ENCODE data around the gene HSPA1A.

HSPA1A gene

DNA sequence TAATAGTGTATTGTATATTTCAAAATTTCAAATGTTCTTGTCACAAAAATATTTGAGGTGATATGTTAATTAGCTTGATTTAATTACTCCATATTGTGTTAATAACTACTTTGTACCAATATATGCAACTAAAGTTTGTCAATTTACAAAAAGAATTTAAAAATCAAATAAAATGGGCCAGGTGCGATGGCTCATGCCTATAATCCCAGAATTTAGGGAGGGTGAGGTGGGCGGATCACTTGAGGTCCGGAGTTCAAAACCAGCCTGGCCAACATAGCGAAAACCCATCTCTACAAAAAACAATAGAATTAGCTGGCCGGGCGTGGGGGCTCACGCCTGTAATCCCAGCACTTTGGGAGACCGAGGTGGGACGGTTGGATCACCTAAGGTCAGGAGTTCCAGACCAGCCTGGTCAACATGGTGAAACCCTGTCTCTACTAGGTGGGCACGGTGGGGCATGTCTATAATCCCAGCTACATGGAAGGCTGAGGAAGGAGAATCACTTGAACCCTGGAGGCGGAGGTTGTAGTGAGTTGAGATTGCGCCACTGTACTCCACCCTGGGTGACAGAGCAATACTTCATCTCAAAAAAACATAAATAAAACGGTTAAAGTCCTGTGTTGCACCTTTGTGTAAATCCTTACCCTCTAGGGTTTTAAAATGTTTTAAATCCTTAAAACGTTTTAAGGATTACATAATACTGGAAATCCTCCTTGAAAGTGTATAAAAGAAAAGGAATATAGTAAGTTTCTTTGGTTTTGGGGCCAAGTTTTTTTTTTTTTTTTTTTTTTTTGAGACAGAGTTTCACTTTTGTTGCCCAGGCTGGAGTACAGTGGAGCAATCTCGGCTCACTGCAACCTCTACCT lies 16.2 kb downstream of the HSPA1A start (continued):
- TF ChIP-seq, protein P1, sequence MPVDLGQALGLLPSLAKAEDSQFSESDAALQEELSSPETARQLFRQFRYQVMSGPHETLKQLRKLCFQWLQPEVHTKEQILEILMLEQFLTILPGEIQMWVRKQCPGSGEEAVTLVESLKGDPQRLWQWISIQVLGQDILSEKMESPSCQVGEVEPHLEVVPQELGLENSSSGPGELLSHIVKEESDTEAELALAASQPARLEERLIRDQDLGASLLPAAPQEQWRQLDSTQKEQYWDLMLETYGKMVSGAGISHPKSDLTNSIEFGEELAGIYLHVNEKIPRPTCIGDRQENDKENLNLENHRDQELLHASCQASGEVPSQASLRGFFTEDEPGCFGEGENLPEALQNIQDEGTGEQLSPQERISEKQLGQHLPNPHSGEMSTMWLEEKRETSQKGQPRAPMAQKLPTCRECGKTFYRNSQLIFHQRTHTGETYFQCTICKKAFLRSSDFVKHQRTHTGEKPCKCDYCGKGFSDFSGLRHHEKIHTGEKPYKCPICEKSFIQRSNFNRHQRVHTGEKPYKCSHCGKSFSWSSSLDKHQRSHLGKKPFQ (tag by site-specific recombination; IDR thresholded peaks at IDR 0.05), result no peak
- TF ChIP-seq ZNF404 (tag by site-specific recombination; IDR thresholded peaks at IDR 0.05) (no peak), ZNF510 (tag by site-specific recombination; IDR thresholded peaks at IDR 0.05; ENCODE audit: insufficient replicate concordance) (no peak), ZNF521 (tag by site-specific recombination; IDR thresholded peaks at IDR 0.05) (no peak), ZNF561 (tag by site-specific recombination; IDR thresholded peaks at IDR 0.05; ENCODE audit: borderline replicate concordance) (peak; percentile 39; the same call in 1 of the 2 replicates), SP7 (tag by site-specific recombination; IDR thresholded peaks at IDR 0.05) (0 out of 2 replicates have a peak, but pooled peaks have one; percentile 15), BCL11B (tag by site-specific recombination; IDR thresholded peaks at IDR 0.05; ENCODE audit: low read depth) (0 out of 2 replicates have a peak, but pooled peaks have one; percentile 70)
- TF ChIP-seq, protein P2, sequence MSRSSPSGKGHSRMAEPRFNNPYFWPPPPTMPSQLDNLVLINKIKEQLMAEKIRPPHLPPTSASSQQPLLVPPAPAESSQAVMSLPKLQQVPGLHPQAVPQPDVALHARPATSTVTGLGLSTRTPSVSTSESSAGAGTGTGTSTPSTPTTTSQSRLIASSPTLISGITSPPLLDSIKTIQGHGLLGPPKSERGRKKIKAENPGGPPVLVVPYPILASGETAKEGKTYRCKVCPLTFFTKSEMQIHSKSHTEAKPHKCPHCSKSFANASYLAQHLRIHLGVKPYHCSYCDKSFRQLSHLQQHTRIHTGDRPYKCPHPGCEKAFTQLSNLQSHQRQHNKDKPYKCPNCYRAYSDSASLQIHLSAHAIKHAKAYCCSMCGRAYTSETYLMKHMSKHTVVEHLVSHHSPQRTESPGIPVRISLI (tag by site-specific recombination; IDR thresholded peaks at IDR 0.05), result peak; percentile 97
- TF ChIP-seq, protein P3, sequence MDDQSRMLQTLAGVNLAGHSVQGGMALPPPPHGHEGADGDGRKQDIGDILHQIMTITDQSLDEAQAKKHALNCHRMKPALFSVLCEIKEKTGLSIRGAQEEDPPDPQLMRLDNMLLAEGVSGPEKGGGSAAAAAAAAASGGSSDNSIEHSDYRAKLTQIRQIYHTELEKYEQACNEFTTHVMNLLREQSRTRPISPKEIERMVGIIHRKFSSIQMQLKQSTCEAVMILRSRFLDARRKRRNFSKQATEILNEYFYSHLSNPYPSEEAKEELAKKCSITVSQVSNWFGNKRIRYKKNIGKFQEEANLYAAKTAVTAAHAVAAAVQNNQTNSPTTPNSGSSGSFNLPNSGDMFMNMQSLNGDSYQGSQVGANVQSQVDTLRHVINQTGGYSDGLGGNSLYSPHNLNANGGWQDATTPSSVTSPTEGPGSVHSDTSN (CRISPR knock-in tag; IDR thresholded peaks at IDR 0.05), result no peak
- TF ChIP-seq, protein P4, sequence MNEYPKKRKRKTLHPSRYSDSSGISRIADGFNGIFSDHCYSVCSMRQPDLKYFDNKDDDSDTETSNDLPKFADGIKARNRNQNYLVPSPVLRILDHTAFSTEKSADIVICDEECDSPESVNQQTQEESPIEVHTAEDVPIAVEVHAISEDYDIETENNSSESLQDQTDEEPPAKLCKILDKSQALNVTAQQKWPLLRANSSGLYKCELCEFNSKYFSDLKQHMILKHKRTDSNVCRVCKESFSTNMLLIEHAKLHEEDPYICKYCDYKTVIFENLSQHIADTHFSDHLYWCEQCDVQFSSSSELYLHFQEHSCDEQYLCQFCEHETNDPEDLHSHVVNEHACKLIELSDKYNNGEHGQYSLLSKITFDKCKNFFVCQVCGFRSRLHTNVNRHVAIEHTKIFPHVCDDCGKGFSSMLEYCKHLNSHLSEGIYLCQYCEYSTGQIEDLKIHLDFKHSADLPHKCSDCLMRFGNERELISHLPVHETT (tag by site-specific recombination; IDR thresholded peaks at IDR 0.05), result 0 out of 2 replicates have a peak, but pooled peaks have one; percentile 16

DNA sequence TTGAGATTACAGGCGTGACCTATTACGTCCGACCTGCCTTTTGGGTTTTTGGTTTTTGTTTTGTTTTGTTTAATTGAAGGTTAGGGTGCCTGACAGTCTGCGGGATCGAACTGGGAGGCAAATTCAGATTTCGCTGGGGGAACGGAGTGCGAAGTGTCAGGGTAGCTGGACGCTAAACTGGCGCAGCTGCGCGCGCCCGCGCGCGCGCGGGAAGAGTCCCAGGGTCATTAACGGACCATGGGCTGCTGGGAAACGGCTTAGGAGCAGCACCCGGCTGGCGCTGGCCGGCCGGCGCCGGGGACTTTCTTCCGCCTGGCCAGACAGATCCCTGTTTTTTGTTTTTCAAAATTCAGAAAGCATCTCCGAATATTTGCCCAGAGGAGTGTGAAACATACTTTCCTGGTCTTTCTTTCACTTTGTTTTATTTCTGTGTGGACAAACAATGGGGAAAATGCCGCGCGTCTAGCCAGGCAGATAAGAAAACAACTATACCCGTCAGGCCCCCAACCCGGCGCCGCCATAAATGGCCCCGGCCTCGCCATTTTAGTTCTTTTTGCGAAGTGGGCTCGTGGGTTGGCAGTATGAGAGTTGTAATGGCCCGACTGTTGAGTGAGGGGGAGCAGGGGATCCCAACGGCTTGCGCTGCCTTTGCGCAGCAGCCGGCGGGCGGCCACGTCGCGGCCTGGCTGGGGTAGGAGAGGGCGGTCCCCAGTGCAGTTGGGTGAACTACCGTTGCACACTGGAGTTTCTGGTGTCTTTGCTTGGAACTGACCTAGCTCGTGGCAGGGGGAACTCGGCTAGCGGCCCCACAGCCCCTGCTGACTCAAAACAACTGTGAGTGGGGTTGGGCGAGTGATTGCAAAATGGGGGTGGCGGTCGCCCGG lies 19.3 kb downstream of the HSPA1A start:
- Histone ChIP-seq H3K36me3 (ENCODE audit: control insufficient read depth in 2 of 2, insufficient read depth in 1 of 2, low read length in 2 of 2) (peaks cover 30 to 59% of the 10 kb centered on the region in 2 experiments), H3K27ac (ENCODE audit: extremely low read depth, low read depth, low read length) (peak overlapping the region; percentile 88), H3K9me3 (ENCODE audit: control insufficient read depth, insufficient read depth, low read depth, low read length) (no peaks in the 10 kb centered on the region), H3K4me3 (ENCODE audit: low read depth, low read length) (peak overlapping the region; percentile 79), H3K4me1 (ENCODE audit: control insufficient read depth, insufficient read depth, low read length) (peaks cover 9% of the 10 kb centered on the region)
- POLR2A ChIA-PET, result interaction anchor here (0.5 to 12.5 kb wide), 38 partner anchors 7 to 1137 kb away, joined by 3 to 125 read pairs (median 4); partner anchors contain the start of genes BRD2, C6orf47, CFB and CLIC1
- CTCF ChIA-PET, result interaction anchor here (0.7 to 1.7 kb wide), 4 partner anchors 33 to 264 kb away, joined by 3 to 7 read pairs (median 4); partner anchors contain the start of gene VARS1
- TF ChIP-seq ZNF10 (tag by site-specific recombination; IDR thresholded peaks at IDR 0.05) (no peak), ZNF501 (tag by site-specific recombination; IDR thresholded peaks at IDR 0.05) (peak; percentile 41; the same call in 1 of the 2 replicates), KLF16 (tag by site-specific recombination; IDR thresholded peaks at IDR 0.05) (0 out of 2 replicates have a peak, but pooled peaks have one; percentile 20), ZNF248 (tag by site-specific recombination; IDR thresholded peaks at IDR 0.05) (no peak), ZNF423 (tag by site-specific recombination; IDR thresholded peaks at IDR 0.05) (no peak), PRDM1 (tag by site-specific recombination; IDR thresholded peaks at IDR 0.05) (no peak), EGR2 (tag by site-specific recombination; IDR thresholded peaks at IDR 0.05; ENCODE audit: low read depth) (0 out of 2 replicates have a peak, but pooled peaks have one; percentile 32), ZNF830 (tag by site-specific recombination; IDR thresholded peaks at IDR 0.05; ENCODE audit: low read depth) (no peak), ZNF266 (tag by site-specific recombination; IDR thresholded peaks at IDR 0.05; ENCODE audit: low read depth) (no peak), ZBTB7A (tag by site-specific recombination; IDR thresholded peaks at IDR 0.05; ENCODE audit: low read depth) (0 out of 2 replicates have a peak, but pooled peaks have one; percentile 12), AEBP2 (tag by site-specific recombination; IDR thresholded peaks at IDR 0.05; ENCODE audit: borderline replicate concordance) (no peak), RBAK (tag by site-specific recombination; IDR thresholded peaks at IDR 0.05) (no peak)

Data from HEK293 (cell line).